Stimulated activated CD4-positive, alpha-beta T cell treated with anti-CD3 and anti-CD28 coated beads, Interleukin-12 subunit alpha, Interleukin-12 subunit beta, amount 100 ng/mL, for 4 hours (primary cell): ENCODE measurements around the gene CACNG1.
"Not testable (repeated sequence)": the region's sequence is repeated elsewhere in the genome, so short reads cannot be mapped to it uniquely, and the experiment has no call there.

Experiments used
- DNase-seq: peaks from one replicate; pipeline ENCODE4 v3.0.0-alpha.2; 2020

Gene CACNG1

GRCh38 chr17:67085406-67085805 is 41.1 kb downstream of the CACNG1 start:
- no peak for DNase-seq

- DNase-seq: no peak
These were observed 44.3 kb downstream of the CACNG1 start for GRCh38 chr17:67088639-67089038.

- DNase-seq: no peak
These were observed 46.0 kb downstream of the CACNG1 start for GRCh38 chr17:67090341-67090740.

GRCh38 chr17:67092291-67092690 is 47.9 kb downstream of the CACNG1 start:
- DNase-seq: no peak

- DNase-seq: not testable (repeated sequence)
These were observed 48.4 kb downstream of the CACNG1 start for GRCh38 chr17:67092710-67093109.

GRCh38 chr17:67093348-67093747 is 49.0 kb downstream of the CACNG1 start:
- no peak for DNase-seq

GRCh38 chr17:67095291-67095690 is 50.9 kb downstream of the CACNG1 start:
- not testable (repeated sequence) for DNase-seq

GRCh38 chr17:67095803-67096202 is 51.4 kb downstream of the CACNG1 start:
- no peak for DNase-seq

GRCh38 chr17:67096609-67097008 is 52.3 kb downstream of the CACNG1 start:
- DNase-seq: no peak

- no peak for DNase-seq
These were observed 53.7 kb downstream of the CACNG1 start for GRCh38 chr17:67098006-67098405.

GRCh38 chr17:67104641-67105040 is 60.3 kb downstream of the CACNG1 start:
- not testable (repeated sequence) for DNase-seq

GRCh38 chr17:67105213-67105612 is 60.9 kb downstream of the CACNG1 start:
- no peak for DNase-seq
